NCI-H82 treated with DMSO at 0.1 percent for 48 hours (cell line): ENCODE measurements around the gene NODAL.

Experiments
- DNase-seq: peaks from one replicate; lab custom pipeline; 2025; ENCODE audit not compliant: unreplicated experiment; lab: John Stamatoyannopoulos, UW

NODAL gene

DNA sequence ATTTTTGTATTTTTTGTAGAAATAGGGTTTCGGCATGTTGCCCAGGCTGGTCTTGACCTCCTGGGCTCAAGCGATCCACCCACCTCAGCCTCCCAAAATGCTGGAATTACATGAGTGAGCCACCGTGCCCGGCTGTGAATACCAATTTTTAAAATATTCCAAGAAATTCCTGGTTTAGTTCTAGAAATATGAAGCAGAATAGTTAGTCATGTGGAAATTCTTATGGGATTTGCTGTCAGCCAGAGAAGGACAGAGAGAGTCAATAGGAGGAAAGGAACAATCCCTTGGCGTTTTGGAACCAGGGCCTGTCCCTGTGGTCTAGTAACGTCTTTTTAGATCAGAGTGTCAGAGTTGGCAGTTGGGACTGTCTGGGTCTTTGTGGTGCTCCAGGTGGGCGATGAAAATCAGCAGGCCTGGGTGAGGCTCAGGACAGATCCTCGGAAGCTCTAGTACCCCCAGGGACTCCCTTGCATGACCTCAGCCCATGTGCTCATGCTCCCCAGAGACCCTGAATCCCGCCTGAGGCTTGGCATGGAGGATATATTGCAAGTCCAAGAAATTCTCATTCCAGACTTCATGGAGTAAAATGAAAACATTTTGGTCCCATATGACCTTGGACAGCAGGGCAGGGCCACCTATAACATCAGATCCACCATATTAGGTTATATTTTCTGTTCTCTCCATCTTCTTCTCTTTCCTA is 7.8 kb downstream of the NODAL start:
- no peak for DNase-seq

DNA sequence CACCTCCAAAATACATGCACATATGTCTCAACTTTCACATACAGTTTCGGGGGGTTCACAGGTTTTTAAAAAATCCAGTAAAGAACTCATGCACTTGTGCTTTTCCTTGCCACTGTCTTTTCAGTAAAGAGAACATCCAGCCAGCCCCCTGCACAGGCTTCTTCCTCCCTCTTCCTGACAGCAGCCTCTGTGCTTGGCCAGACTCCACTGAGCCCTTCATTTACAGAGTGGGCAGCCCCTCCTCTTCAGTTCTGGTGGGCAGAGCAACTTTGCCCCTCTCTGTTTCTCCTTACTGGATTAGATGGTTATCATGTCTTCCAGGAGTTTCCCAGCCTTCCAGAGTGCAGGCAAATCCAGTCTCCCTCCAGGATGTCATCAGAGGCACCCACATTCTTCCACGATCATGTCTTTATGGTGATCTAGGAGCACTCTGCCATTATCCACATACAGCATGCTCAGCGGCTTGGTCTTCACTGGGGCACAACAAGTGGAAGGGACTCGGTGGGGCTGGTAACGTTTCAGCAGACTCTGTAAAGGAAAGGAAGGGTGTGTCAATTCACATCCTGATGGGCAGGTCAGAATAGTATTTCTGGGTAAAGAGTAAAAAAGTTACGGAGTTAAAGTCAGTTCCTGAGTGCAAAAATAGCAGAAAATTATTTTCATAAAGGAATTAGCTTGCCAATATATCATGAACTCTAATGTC is 8.8 kb downstream of the NODAL start:
- no peak for DNase-seq

DNA sequence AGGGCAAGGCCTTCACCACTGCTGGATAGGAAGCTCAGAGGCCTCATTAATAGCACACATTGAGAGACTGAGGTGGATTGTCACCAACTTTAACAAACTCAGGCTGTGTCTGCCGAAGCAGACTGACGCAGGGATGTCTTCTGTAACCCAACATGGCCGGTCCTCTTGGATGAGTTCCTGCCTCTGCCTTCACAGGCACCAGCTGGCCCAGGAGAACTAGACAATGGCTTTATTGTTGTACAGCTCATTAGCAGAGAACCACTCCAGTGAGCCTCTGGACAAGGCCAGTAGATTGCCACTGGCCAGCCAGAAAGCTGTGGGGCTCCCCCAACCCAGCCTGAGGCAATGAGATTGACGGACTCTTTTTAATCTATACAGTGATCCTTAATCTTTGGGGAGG is 9.4 kb downstream of the NODAL start:
- DNase-seq: no peak

DNA sequence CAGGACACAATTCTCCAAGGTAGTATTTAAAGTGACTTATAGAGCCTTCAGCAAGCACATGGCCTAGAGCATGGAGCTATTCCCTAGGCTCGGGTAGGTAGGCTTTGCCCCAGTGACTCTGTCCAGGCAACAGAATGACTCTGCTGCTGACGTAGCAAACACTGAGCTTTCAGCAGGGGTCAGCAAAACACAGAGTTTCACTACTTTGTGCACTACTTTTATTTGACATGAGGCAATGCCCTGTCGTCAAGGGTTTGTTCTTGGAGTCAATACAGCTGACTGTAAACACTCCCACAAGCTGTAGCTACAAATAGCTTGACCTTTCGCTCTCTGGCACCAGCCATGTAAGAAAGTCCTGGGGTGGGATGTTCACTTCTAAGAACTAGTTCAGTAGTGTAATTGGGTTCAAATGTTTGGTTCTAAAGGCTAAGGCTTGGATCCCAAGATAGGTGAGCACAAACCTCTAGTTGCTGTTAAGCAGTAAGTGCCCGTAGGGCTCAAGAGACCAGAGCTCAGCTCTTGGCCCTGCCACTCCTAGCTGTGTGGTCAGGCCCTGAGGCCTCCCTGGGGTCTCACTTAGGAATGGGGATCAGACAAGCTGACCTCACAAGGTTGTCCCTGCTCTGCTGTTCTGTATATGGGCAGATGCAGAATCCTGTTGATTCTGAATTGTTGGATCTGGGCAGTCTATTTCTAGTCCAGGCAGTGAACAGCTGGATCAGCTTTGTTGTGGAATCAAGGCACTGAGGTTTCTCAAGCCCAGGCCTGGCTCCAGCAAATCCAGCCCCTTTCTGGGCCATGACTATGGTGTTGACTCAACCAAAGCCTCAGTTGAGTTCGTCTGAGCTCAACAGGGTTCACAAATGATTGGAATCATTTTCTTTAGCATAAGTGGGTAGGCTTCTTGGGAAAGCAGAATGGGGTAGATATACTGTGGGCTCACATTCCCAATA is 10.7 kb downstream of the NODAL start:
- no peak for DNase-seq

DNA sequence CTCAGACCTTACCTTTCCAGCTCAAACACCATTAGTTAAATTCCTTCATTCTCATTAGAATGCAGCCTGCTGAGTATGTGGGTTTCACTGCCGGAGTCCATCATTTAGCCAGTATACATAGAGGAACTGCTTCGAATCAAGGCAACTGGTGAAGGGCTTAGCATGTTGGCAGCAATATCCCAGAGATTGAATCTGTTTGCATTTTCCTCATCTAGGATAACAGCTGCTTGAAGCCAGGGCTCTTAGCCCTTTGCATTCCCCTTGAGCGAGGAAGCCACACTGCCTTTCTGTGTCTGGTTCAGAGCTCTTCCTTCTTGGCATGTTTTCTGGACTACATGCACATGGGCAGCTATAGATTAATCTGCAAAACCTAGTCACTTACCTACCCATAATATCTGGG is 14.7 kb downstream of the NODAL start:
- DNase-seq: no peak

DNA sequence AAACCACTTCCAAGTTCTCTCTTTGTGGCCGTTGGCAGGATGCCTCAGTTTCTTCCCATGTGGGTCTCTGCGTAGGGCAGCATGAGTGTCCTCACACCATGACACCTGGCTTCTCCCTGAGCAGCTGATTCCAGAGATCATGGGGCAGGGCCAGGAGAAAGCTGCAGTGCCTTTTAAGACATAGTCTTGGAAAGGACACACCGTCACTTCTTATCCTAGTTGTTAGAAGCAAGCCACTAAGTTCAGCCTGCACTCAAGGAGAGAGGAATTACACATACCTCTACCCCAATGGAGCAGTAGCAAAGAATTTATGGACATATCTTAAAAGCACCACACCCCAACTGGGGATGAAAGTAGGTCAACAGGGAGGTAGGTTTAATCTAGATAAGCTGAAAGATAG is 16.4 kb downstream of the NODAL start:
- no peak for DNase-seq

DNA sequence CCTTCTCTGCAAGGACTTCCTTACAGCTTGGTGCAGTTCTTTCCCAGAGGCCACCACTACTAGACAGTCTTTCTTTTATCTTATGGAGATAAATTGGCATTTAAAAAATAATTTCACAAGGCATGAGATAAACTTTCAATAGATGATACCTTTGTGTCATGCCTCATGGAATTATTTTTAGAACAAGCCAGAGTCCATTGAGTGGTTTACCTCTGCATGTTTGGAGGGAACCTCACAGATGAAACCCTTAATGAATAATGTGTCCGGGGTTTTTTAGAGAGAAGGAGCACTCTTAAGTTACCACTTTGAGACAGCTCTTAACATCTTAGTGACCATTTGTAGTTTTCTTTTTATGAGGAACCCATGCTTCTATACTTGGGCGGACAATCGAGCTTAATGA is 17.2 kb downstream of the NODAL start:
- no peak for DNase-seq

DNA sequence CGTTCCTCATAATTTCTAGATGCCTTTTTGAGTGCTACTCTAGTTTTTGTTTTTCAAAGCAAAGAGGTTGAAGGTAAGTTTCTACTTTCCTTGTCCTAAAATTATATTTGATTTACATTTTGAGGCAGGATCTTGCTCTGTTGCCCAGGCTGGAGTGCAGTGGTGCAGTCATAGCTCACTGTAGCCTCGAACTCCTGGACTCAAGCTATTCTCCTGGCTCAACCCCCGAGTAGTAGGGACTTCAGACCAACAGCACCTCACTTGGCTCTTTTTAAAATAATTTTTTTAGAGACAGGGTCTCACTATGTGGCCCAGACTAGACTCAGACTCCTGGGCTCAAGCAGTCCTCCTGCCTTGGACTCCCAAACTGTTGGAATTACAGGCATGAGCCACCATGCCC is 22.8 kb downstream of the NODAL start:
- no peak for DNase-seq

DNA sequence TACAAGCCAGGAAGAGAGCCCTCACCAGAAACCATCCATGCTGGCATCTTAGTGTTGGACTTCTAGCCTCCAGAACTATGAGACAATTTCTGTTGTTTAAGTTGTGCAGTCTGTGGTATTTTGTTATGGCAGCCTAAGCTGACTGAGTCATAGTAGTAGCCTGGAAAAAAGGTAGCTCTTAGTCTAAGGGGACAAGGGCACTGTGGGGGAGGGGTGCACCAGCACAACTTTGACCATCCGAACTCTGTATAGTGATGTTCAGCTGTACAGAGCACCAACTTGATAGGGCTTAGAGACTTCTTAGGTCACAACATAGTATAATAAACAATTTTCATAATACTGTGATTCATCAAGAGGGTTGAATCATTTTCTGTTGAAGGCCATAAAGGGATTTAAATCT is 23.3 kb downstream of the NODAL start:
- DNase-seq: no peak

DNA sequence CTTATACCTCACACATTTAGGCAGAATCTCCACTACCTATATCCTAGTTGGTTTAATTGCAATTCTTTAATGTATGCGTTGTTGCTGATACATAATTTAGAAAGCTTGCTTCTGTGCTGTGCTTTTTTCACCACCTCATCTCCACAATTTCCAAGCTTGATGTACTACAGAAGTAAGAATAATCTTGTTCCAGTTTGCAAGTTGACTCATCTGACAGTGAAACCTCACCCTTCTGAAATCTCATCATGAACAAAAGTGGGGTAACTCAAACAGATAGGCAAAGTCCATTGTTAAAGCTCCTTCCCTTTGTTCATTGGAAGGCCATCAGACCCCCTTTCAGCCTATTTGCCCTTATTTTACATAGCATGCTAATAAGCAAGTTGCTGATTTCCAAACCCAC is 23.9 kb downstream of the NODAL start:
- no peak for DNase-seq

DNA sequence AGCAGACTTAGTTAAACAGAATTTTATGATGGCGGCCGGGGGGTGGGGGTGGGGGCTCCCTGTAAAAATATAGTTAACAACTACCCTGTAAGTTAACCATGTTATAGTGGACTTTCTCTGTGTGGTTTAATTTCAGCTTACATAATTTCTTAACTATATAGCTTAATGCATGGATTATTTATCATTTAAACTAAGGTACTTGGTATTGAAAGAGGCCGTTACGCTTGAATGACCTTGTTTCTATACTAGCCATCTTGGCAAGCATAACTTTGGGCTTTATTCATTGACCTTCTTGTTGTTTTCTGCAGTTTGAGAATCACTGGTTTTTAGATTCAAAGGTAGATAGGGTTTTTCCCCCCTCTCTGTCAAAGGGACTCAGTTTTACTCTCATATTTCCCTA is 29.1 kb downstream of the NODAL start:
- DNase-seq: no peak

DNA sequence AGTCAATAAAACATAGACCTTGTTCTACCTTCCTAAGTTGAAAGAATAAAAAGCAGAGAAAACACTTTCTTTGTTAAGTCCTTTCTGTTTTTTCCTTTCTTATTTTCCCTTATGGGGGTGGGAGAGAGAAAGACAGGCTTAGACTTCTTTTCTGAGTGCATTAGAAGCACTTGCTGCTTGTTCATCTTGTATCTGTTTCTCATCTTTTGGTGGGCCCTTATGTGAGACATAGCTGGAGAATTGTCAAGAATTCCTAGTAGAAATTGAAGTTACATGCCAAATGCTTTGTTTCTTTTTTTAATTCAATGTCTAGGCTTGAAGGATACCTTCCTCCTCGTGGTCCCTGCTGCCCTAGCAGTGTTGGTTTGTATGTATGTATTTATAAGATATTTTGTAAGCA is 30.9 kb downstream of the NODAL start:
- no peak for DNase-seq

DNA sequence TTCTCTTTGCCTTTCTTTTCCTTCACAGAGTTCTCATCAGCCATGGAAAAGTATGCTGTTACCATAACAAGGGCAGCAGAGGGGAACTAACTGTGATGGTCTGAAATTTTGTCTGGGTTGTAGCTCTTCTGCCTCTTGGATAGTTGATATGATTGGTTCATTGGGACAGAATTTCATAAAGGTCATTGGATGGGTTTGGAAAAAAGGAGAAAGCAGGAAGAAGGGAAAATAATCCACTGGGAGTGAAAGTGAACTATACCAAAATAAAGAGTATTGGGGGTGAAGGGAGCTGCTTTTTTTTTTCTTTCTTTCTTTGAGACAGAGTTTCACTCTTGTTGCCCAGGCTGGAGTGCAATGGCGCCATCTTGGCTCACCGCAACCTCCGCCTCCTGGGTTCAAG is 31.7 kb downstream of the NODAL start:
- DNase-seq: no peak

DNA sequence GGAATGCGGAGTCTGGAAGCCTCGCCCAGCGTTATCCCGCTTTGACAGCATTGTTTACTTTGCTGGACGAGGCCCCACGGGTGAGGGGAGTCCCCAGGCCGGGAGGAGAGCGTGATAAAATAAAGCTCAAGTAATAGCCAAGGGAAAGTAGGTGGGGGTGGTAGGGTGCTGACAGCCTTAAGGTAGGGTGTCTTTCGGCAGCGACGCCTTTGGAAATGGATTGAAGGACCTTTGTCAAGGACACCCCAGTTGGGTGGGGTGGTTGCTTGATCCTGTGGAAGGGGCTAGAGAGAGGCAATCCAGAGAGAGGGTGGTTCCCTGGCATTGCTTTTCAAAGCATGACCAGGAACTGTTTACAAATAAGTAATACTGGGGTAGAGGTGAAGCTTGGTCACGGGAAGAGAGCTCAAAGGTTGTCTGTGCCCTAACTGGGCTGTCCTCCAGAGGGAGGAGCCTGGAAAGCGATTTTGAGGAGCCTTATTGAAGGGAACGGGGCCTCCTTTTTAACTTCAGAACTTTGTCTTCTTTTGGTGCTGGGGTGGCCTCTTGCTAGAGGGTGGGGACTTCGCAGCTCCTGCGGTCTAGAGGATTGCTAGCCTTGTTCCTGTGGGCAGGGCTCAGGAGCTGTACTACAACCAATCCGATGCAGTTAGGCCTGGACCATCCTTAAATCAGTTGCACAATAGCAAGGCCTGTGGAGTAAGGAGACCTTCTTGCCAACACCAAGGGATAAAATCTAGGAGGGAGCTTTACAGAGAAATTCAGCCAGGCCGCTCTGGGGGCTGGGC is 36.2 kb downstream of the NODAL start:
- DNase-seq: no peak

DNA sequence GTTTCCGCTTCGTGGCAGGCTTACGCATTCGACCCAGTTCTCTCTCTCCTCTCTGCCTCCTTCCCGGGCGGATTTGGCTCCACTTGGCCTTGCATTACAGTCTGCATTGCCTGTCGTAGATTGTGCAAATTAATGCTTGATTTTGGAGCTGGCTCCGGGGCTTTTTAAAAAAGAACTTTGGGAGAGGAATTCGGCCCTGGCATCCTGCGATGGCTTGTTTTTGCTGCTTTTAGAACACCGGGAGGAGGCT is 36.8 kb downstream of the NODAL start:
- DNase-seq: no peak

DNA sequence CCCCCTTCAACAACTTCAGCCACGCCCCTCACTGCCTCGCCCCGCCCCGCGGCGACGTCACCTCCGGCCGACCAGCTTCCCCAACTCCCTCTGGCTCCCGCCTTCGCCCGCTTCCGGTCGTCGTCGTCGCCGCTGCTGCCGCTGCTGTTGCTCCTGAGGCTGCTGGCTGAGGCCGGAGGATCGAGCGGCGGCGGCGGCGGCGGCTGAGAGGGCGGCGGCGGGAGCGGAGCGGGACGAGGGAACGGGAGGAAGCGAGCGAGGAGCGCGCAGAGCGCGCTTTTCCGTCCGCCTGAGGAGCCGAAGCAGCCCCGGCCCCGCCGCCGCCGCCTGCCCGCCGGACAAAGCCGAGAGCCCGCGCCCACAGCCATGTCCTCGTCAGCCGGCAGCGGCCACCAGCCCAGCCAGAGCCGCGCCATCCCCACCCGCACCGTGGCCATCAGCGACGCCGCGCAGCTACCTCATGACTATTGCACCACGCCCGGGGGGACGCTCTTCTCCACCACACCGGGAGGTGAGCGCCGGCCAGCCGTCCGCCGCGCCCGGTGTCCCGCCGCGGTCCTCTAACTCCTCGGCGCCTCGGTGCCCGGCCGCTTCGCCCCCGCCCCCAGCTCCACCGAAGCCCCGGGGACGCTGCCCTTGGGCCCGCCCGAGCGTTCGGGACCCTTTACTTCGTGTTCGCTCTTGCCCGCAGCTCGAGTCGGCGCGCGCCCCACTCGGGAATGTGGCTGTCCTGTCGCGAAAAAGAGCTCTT is 37.3 kb downstream of the NODAL start, which contains the start of gene EIF4EBP2:
TSS of gene EIF4EBP2 (plus strand) at position 110 of the 751 bp plus-strand sequence. CDS start at position 367, 257 bp downstream.
- DNase-seq: peak; percentile 83

DNA sequence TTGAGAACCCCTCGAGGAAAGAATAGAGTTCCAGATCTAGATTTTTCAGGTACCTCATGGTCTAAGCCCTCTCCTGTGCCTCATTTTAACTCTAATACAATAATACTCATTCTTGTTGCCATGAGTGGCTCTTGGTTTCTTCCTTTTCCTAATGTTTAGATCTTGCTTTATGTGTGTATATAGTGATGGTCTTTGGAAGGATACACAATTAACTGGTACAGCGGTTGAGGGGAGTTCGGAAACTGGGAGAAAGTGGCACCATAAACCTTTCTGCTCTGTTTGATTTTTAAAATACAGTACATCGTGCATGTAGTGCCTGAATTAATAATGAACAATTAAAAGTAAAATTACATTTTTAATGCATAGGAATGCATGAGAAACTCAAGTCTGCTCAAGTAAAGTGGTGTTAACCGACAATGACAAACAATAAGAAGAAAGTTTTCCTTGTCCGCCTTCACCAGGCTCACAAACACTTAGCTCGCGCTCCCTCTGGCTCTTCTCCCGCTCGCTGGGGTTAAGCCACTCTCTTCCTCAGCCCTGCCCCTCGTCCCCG is 37.9 kb downstream of the NODAL start:
- DNase-seq: no peak

DNA sequence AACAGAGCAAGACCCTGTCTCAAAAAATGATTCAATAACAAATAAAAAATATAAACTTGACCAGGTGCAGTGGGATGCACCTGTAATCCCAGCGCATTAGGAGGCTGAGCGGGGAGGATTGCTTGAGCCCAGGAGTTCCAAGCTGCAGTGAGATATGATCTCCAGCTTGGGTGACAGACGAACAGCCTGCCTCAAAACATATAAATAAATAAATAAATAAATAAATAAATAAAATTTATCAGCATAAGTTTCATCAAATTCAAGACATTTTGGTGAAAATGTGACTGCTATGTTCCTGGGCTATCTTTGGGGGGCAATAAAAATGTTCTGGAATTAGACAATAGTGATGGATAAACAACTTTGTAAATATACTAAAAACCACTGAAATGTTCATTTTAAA is 42.3 kb downstream of the NODAL start:
- no peak for DNase-seq

DNA sequence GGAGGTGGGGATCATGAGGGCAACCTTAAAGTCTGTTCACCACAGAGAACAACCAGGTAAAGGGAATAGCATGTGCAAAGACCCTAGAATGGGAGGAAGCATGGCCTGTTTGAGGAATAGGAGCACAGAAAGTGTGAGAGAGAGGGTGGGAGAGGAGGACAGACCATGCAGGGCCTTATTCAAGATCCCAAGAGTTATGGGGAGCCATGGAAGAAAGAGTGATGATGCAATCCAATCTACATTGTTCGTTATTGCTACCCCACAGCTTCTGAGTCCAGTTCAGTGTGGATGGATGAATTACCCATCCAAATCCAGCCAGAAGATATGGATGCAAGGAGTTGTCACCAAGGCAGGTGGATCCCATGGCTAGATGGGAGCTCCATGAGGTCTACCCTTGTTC is 45.3 kb downstream of the NODAL start:
- no peak for DNase-seq

DNA sequence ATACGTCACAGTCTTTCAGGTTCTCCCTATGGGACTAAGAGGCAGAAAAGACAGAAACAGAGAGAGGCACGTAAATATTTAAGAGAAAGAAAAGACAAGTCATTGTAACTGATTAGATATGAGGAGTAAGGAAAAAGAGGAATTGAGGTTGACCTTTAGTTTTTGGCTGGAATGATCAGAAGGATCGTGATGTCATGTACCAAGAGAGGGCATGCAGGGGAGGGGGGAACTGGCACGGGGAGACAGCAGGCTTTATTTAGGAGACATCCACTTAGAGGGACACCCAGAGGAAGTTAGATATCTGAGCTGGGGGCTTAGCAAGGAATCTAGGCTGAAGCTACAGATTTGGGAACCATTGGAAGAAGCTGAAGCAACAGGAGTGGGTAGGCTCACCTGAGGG is 49.8 kb downstream of the NODAL start:
- no peak for DNase-seq
